Fibroblast of mammary gland (primary cell): ENCODE data around the gene ADAMTSL2.

ENCODE experiments used
- DNase-seq: peaks from one replicate; pipeline ENCODE4 v3.0.0-alpha.2; 2010; ENCODE audit warnings: low read depth
- H3K4me3 ChIP-seq: 2 replicates; pipeline ENCODE4 v1.5.1; 2011; ENCODE audit warnings: low read depth, mild to moderate bottlenecking, low read length, moderate library complexity; ENCODE audit not compliant: control insufficient read depth
- TF ChIP-seq, protein P1 (sequence below): conservative IDR thresholded peaks from 2 replicates; pipeline ENCODE4 v1.5.1; 2011; ENCODE audit warnings: low read depth, low read length, inconsistent platforms; ENCODE audit not compliant: control insufficient read depth, insufficient read depth

Gene ADAMTSL2

DNA sequence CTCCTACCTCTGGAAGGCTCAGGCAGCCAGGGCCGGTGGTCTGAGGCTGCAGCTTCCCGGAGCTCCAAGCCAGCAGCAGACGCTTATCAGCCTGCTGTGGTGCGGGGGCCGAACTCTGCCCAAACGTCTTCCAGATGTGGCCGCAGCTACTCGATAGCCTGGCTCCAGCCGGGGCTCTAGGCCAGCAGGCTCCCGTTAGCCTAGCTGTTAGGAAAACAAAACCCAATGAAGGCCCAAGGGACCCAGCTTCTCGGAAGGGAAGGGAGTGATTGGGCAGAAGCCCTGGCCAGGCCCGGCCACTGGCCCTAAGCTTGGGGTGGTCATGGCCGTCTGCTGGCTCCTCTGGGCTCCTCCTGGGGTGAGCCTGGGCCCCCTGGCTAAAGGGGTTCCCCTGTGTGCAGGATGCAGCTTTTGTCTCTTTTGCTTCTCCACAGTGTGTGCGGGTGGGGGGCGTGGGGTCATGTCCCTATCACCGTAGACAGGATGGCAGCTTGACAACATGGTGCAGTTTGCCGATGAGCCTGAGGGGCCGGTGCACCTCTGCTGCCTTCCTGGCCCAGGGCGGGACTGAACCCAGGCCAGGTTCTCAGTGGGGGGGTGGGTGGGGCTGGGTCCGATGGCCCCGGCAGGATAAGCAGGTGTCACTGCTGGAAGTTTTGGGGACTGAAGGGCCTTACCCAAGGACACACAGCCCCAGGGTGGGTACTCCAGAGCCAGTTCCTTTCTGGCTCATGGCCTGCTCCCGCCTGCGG is 28.4 kb upstream of the ADAMTSL2 start:
- TF ChIP-seq, protein P1, sequence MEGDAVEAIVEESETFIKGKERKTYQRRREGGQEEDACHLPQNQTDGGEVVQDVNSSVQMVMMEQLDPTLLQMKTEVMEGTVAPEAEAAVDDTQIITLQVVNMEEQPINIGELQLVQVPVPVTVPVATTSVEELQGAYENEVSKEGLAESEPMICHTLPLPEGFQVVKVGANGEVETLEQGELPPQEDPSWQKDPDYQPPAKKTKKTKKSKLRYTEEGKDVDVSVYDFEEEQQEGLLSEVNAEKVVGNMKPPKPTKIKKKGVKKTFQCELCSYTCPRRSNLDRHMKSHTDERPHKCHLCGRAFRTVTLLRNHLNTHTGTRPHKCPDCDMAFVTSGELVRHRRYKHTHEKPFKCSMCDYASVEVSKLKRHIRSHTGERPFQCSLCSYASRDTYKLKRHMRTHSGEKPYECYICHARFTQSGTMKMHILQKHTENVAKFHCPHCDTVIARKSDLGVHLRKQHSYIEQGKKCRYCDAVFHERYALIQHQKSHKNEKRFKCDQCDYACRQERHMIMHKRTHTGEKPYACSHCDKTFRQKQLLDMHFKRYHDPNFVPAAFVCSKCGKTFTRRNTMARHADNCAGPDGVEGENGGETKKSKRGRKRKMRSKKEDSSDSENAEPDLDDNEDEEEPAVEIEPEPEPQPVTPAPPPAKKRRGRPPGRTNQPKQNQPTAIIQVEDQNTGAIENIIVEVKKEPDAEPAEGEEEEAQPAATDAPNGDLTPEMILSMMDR = no peak
- peak; percentile 91 for DNase-seq
- H3K4me3 ChIP-seq = no peak overlapping the region

DNA sequence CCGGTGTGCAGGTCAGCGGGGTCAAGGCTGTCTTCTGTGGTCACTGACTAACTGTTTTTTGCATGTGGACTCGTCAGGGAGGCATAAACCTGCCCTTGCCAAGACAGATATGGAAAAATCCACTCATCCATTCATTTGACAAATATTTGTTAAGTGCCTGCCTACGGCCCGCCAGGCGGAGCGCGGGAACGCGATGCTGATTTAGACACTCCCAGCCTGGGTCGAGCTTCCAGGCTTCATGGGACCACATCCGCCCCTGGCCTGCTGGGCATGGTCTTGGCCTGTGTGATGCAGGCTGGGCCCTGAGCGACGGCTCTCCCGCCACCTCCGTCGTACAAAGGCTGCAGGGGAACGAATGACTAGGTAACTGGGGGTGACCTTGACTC is 27.9 kb upstream of the ADAMTSL2 start:
- TF ChIP-seq, protein P1 = peak; percentile 16
- peak; percentile 97 for DNase-seq
- H3K4me3 ChIP-seq = no peak overlapping the region

DNA sequence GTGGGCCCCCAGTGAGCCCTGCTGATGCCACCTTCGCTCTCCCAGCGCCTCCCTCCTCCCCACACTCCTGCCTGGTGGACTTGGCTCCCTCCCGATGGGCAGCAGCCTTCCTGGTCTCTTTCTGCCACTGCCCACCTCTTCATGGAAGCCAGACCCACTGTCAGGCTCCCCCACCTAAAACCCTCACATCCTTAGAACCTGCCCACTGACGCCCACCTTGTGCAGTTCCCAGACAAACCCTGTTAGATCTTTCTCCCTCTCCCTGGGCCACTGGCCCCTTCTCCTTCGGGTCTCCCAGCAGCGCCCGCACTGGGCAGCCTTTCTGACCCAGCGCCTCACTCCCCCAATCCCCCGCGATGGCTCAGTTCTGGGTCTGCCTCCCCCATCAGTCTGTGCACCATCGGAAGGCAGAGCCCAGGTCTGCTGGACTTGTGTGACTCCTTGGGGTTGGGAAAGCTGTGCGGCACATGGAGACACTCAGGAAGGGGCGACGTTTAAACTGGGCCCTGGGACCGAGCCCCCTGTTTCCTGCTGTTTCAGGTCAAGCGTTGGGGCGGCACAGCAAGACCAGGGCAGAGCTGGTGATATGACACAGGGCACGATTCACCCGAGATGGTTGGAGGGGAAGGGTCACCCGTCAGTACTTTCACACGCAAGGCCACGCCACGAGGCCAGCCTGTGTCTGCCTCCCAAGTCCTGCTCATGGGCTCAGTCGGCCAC is 27.1 kb upstream of the ADAMTSL2 start:
- TF ChIP-seq, protein P1 = no peak
- H3K4me3 ChIP-seq = no peak overlapping the region
- DNase-seq = no peak

DNA sequence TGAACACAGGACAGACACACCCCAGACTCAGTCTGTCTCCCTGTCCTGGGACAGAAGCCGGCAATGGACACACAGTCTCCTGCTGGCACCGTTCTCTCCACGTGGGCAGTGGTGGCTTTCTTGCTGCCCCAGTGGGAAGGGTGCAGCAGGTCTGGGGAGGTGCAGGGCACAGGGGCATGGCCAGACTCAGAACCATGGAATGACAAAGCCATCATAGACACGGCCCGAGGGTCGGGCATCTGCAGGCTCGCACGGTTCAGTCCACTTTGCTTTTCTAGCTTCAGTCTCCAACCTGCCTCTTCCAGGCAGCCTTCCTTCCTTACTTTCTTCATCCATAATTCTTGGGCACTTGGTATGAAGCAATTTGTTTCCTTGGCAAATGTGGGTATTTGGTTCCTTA is 26.5 kb upstream of the ADAMTSL2 start:
- DNase-seq = no peak
- TF ChIP-seq, protein P1 = no peak
- no peak overlapping the region for H3K4me3 ChIP-seq

DNA sequence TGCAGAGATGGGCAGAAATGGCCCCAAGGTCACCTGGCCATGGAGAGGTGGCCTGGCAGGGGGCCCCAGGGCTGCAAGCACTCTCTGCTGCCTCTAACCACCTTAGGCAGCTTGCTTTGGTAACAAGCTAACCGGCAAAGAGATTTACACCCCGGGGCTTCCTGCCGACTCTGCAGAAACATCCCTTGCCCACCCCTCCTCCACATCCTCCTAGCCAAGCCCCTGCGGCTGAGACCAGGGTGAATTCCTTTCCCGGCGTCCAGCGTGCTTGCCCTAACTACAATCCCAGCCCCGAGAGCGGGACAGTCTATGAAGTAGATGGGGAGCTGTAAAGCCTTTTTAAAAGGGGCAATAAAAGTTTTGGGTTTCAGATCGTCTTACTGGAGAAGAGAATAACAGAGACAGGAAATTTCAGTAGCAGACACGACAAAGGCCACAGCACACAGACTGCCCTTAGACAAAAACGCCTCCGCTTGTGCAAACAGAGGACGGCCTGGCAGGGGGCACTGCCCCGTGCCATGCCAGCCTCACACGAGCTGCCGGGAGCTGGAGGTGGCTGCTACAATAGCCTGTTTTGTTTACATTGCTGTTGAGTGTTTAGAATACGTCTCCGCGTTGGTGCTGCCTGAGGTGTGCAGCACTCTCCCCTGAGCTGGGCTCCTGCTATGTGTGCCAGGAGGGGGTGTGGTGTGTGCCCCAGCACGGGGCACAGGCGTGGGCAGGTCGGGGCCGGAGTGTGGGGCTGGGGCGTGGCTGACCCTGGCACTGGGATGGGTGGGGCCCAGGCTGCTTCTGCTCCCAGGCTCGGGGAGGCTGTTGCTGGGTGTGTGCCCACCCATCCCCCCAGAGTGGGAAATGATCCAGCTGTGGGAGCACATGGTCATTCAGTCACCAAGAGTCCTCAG is 25.1 kb upstream of the ADAMTSL2 start:
- no peak overlapping the region for H3K4me3 ChIP-seq
- no peak for DNase-seq
- TF ChIP-seq, protein P1 = no peak

DNA sequence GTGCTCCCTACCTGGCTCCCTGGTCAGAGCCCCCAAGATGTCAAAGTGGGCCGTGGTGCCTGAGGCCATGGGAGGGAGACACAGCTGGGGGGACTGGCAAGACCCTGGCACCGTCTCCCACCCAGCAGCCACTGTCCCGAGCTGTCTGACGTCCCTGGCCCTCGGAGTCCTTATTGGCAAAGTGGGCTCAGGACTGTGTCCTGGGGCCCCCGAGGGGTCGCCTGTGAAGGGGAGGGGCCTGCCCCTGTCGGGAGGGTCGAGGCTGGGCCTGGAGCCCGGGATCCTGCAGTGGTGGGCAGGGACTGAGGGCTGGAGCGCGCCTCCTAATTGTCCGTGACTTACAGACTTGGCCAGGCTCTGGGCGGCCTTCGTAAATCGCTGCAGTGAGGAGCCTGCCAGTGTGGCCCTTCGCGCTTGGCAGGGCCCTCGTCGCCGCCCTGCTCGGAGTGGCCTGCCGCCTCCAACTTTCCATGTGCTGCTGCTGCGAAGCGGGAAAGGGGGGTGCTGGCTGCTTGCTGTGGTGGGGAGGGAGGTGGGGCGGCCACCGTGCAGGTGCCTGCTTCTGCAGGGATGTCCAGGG is 23.5 kb upstream of the ADAMTSL2 start:
- TF ChIP-seq, protein P1 = no peak
- no peak overlapping the region for H3K4me3 ChIP-seq
- no peak for DNase-seq
